OCI-LY7 (cell line): ENCODE results near the gene SNAP91.

Experiments
- EZH2phosphoT487 ChIP-seq: fragments of 200-600 bp; sonication (generic); IDR thresholded peaks from 2 replicates; pipeline ENCODE4 v1.6.1; 2018; ENCODE audit warnings: low read depth, borderline replicate concordance, mild to moderate bottlenecking, mixed run types, antibody characterized with exemption, low read length, moderate library complexity, mixed read lengths
- TF ChIP-seq, protein P1 (sequence below): fragments of 200-600 bp; sonication (generic); conservative IDR thresholded peaks from 2 replicates; pipeline ENCODE4 v1.5.1; 2014; ENCODE audit warnings: mild to moderate bottlenecking, antibody characterized with exemption, low read length, moderate library complexity, mixed read lengths

DNA sequence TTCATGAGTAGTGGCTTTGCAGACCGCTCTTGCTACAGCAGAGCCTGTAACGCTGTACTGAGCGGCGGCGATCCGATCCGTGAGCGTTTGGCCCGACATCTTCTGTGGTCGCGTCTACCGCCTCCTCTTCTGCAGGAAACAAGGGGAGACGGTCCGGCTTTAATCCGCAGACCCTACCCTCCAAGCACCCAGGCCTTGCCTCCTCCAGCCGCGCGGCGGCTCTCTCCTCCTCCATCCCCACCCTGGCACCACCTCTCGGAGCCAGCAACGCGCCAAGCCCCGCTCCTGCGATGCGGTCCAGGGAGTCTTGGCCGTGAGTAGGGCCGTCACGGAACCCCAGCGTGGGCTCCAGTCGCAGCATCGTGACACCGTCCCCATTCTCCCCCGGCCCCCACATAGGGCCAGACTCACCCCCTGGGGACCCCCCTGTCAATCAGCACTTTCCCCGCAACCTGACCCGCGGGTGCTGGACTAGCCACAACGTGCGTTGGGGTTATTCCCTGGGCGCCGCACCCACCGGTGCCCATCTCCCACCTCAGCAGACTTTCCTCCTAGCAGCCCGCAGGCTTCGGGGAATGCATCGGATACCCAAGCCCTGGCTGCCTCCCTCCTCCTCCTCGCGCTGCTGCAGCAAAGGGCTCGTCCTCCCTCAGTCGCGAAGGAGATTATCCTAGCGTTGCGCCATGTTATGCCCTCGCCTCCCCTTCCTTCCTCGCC lies 914 bp downstream of the SNAP91 start:
- TF ChIP-seq, protein P1, sequence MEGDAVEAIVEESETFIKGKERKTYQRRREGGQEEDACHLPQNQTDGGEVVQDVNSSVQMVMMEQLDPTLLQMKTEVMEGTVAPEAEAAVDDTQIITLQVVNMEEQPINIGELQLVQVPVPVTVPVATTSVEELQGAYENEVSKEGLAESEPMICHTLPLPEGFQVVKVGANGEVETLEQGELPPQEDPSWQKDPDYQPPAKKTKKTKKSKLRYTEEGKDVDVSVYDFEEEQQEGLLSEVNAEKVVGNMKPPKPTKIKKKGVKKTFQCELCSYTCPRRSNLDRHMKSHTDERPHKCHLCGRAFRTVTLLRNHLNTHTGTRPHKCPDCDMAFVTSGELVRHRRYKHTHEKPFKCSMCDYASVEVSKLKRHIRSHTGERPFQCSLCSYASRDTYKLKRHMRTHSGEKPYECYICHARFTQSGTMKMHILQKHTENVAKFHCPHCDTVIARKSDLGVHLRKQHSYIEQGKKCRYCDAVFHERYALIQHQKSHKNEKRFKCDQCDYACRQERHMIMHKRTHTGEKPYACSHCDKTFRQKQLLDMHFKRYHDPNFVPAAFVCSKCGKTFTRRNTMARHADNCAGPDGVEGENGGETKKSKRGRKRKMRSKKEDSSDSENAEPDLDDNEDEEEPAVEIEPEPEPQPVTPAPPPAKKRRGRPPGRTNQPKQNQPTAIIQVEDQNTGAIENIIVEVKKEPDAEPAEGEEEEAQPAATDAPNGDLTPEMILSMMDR: no peak
- TF ChIP-seq EZH2phosphoT487: no peak
